ENCODE measurements around the gene ABO.
"Not testable (repeated sequence)": the region's sequence is repeated elsewhere in the genome, so short reads cannot be mapped to it uniquely, and the experiment has no call there.

The ABO gene

DNA sequence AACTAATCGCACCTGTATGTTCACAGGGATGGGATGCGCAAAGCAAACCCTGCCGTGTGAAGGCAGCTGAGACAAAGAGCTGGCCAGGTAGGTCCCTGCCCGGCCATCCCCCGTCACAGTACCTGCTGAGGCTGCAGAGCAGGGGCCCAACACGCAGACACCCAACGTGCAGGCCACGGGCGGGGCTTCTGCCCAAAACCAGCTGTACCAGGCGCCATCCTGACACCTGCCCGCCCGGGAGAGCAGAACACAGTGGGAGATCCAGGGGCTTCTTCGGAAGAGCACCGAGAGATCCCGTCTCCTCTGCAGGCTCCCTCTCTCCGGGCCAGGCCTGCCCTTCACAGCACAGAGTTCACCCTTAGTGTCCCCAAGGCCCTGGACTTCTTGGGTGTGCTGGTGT lies 28.4 kb downstream of the ABO start:
- H3K27ac ChIP-seq, result no peak overlapping the region
- no peak overlapping the region for H3K9ac ChIP-seq
- H4K20me1 ChIP-seq, result no peaks in the 10 kb centered on the region; a peak in 1 of 22 replicates
- H3K4me2 ChIP-seq, result no peak overlapping the region
- H3K27me3 ChIP-seq, result no peaks in the 10 kb centered on the region
- no peaks in the 10 kb centered on the region for H3K36me3 ChIP-seq
- no peak overlapping the region for H3K4me3 ChIP-seq
- H3K9me3 ChIP-seq (replicated peaks in 1 of 11), result no peaks in the 10 kb centered on the region
- peaks cover 0 to under 1% (median 0%) of the 10 kb centered on the region in 10 experiments; a peak in 3 of 20 replicates for H3K4me1 ChIP-seq
- TF ChIP-seq Cebpa-rat (IDR thresholded peaks at IDR 0.05), result no peak

DNA sequence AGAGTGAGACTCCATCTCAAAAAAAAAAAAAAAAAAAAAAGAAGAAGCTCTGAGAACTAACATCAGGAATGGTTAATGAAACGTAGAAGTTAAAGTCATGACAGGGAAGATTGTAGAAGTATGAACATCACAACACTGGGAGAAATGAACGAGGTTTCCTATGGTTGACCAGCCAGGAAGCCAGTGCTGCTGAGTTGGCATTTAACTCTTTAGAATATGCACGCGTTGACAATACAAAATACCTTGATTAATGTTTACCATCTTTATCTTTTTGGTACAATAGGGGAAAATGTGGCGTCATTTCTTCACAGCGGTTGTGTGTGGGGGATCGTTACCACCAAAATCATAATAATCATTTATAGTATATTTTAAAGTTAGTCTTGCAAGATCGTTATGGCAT lies 32.0 kb downstream of the ABO start:
- Histone ChIP-seq H3K27ac (no peak overlapping the region), H3K36me3 (no peaks in the 10 kb centered on the region), H3K27me3 (no peaks in the 10 kb centered on the region), H3K9me3 (replicated peaks in 1 of 11) (no peaks in the 10 kb centered on the region), H4K20me1 (no peaks in the 10 kb centered on the region; a peak in 1 of 22 replicates), H3K4me3 (no peak overlapping the region), H3K9ac (no peak overlapping the region), H3K4me1 (peaks cover 8 to 18% (median 14%) of the 10 kb centered on the region in 10 experiments; a peak in 18 of 20 replicates), H3K4me2 (no peak overlapping the region)
- TF ChIP-seq Cebpa-rat (IDR thresholded peaks at IDR 0.05), result no peak

DNA sequence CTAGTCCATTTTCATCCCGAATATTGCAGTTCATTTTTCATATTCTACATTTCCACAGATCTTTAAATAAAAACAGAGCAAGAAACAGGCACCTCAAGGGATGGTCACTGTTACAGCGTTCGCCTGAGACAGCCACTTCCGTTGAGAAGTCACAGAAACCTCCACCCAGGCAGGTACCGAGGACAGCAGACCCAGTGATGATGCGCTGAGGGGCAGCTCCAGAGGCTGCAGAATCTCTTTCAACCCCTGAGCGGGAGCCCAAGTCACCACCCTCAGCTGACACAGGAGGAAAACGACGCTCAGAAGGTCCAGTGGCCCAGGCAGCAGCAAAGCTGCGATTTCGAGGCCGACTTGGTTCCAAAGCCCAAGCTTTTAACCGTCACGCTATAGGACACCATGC lies 32.8 kb downstream of the ABO start:
- TF ChIP-seq Cebpa-rat (IDR thresholded peaks at IDR 0.05), result no peak
- Histone ChIP-seq H3K4me3 (no peak overlapping the region), H3K4me2 (no peak overlapping the region), H3K27me3 (no peaks in the 10 kb centered on the region), H3K4me1 (peaks cover 8 to 25% (median 22%) of the 10 kb centered on the region in 10 experiments; a peak in 18 of 20 replicates), H3K9me3 (replicated peaks in 1 of 11) (no peaks in the 10 kb centered on the region), H3K36me3 (no peaks in the 10 kb centered on the region), H3K9ac (no peak overlapping the region), H3K27ac (no peak overlapping the region), H4K20me1 (no peaks in the 10 kb centered on the region; a peak in 1 of 22 replicates)

DNA sequence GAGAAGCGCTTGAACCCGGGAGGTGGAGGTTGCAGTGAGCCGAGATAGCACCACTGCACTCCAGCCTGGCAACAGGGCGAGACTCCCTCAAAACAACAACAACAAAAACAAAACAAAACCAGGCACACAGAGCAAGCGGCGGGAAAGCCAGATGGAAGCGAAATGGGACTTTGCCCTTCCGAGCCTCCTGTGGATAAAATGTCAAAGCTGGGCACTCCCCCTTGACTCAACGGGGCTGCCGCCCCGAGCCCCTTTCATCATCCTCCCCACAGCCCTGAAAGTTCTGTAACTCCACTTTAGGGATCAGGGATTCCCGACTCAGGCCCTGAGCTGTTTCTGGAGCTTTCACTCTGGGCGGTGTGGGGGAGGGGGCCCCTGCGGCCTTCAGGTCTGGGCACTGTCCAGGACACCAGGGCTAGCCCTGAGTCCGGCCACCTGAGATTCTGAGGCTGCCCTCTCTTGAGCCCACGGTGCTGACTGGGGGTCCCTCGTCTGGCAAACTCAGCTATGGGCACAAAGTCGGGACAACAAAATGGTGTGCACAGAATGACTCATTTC lies 35.4 kb downstream of the ABO start:
- TF ChIP-seq Cebpa-rat (IDR thresholded peaks at IDR 0.05), result no peak
- Histone ChIP-seq H3K27ac (no peak overlapping the region; a peak in 1 of 22 replicates), H3K4me3 (no peak overlapping the region; a peak in 1 of 20 replicates), H4K20me1 (no peaks in the 10 kb centered on the region), H3K9ac (no peak overlapping the region), H3K4me2 (peak overlapping the region in 10 of 11 experiments; percentile 50 to 79 (median 68); a peak in 14 of 22 replicates), H3K36me3 (no peaks in the 10 kb centered on the region), H3K9me3 (replicated peaks in 1 of 11) (no peaks in the 10 kb centered on the region), H3K27me3 (no peaks in the 10 kb centered on the region), H3K4me1 (peaks cover 8 to 46% (median 39%) of the 10 kb centered on the region in 10 experiments; a peak in 18 of 20 replicates)

DNA sequence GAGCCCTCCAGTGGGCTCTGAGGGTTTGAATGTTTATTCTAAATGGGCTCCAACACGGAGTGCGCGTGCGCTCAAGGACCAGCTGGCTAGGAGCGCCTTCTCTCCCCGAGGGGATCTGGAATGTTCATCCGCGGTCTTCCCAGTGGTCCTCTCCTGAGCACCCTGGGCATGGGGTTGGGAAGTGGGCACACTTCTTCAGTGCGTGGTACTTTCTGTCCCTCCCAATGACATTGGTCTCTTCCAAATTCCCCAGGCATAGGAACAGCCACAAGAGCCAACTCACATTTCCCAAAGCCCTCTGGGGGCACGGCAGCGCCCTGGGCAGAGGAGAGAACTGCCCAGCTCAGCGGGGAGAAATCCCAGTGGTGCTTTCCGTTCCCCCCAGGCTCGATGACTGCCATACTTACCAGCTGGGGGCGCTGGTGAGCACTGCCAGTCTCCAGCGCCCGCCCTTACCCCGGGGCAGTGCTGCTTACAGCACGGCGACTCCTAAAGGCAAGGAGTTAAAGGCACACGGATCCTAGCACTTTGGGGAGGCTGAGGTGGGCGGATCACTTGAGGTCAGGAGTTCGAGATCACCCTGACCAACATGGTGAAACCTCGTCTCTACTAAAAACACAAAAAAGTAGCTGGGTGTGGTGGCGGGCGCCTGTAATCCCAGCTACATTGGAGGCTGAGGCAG lies 36.0 kb downstream of the ABO start:
- no peaks in the 10 kb centered on the region for H3K9me3 ChIP-seq (replicated peaks in 1 of 11)
- no peaks in the 10 kb centered on the region for H3K27me3 ChIP-seq
- no peaks in the 10 kb centered on the region for H4K20me1 ChIP-seq
- no peak for TF ChIP-seq Cebpa-rat (IDR thresholded peaks at IDR 0.05)
- peaks cover 8 to 51% (median 40%) of the 10 kb centered on the region in 10 experiments; a peak in 18 of 20 replicates for H3K4me1 ChIP-seq
- peak overlapping the region in 3 of 11 experiments; percentile 19 to 46 (median 36); a peak in 3 of 22 replicates for H3K9ac ChIP-seq
- H3K4me3 ChIP-seq, result peak overlapping the region in 6 of 10 experiments; percentile 11 to 48 (median 34); a peak in 8 of 20 replicates
- peak overlapping the region; percentile 50 to 79 (median 68) for H3K4me2 ChIP-seq
- peak overlapping the region in 1 of 11 experiments; percentile 33; a peak in 2 of 22 replicates for H3K27ac ChIP-seq
- H3K36me3 ChIP-seq, result no peaks in the 10 kb centered on the region

DNA sequence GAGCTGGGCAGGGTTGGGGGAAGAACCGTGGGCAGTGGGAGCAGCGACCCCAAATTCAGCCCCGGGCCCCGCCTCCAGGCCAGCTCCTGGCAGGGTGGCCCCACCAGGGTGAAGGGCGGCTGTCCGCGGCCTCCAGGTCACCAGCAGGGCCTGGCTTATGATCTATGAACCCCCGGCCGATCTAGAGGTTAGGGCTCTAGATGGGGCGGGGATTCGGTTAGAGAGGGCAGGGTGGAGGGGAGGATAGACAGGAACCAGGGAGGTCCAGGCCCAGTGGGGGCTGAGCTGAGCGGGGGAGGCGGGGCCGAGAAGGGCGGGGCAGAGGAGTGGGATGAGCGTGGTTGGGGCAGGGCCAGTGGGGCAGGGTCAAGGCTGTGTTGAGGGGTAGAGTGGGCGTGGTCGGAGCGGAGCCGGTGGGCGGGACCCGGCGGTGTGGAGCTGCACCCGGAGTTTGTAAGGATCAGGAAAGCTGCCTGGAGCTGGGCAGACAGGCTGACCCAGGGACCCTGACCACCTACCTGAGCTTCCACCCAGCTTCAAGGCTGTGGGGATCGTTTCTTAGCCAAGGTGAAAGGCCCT lies 36.6 kb downstream of the ABO start:
- no peaks in the 10 kb centered on the region for H4K20me1 ChIP-seq
- H3K4me1 ChIP-seq, result peaks cover 8 to 52% (median 41%) of the 10 kb centered on the region in 10 experiments; a peak in 18 of 20 replicates
- no peaks in the 10 kb centered on the region for H3K36me3 ChIP-seq
- no peak for TF ChIP-seq Cebpa-rat (IDR thresholded peaks at IDR 0.05)
- H3K27ac ChIP-seq, result peak overlapping the region in 1 of 11 experiments; percentile 52; a peak in 3 of 22 replicates
- H3K9ac ChIP-seq, result peak overlapping the region in 3 of 11 experiments; percentile 19 to 46 (median 36); a peak in 2 of 22 replicates
- peak overlapping the region; percentile 50 to 79 (median 68) for H3K4me2 ChIP-seq
- no peaks in the 10 kb centered on the region for H3K9me3 ChIP-seq (replicated peaks in 1 of 11)
- H3K4me3 ChIP-seq, result peak overlapping the region in 6 of 10 experiments; percentile 11 to 48 (median 34); a peak in 8 of 20 replicates
- no peaks in the 10 kb centered on the region for H3K27me3 ChIP-seq

DNA sequence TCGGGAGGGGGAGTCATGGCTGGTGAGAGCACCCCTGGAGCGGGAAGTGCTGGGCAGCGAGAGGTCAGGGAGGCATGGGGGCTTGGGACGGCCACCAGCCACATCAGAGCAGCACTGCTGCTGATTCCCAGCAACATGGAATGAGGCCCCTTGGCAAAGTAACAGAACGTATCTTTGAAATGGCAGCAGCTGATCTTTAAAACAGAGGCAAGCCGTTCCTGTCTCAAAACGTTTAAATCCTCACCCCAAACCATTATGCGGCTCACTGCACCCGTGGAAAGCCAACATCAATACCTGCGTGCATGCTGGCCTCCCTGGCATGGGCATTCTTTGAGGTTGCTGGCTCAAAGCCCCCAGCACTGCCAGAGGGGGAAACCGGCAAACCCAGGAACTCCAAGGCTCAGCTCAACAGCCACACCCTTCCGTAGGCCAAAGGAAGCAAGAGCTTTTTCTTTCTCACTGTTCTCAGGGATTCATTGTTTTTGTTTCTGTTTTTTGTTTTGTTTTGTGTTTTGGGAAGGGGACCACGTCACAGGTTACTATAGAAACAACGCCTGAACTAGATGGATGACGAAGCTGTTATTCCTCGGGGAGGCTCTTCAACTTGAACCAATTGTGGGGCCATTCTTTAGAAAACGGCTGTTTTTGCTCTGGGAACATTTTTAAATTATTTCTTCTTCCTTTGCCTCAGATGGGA lies 37.8 kb downstream of the ABO start:
- no peaks in the 10 kb centered on the region for H3K27me3 ChIP-seq
- H3K4me1 ChIP-seq, result peaks cover 8 to 52% (median 41%) of the 10 kb centered on the region in 10 experiments; a peak in 18 of 20 replicates
- H3K9ac ChIP-seq, result no peak overlapping the region; a peak in 1 of 22 replicates
- H3K4me2 ChIP-seq, result peak overlapping the region; percentile 4 to 79 (median 68); a peak in 20 of 22 replicates
- no peaks in the 10 kb centered on the region for H3K9me3 ChIP-seq (replicated peaks in 1 of 11)
- no peak overlapping the region for H3K4me3 ChIP-seq
- H3K36me3 ChIP-seq, result no peaks in the 10 kb centered on the region
- peak overlapping the region in 5 of 11 experiments; percentile 12 to 52 (median 44); a peak in 4 of 22 replicates for H3K27ac ChIP-seq
- H4K20me1 ChIP-seq, result no peaks in the 10 kb centered on the region
- TF ChIP-seq Cebpa-rat (IDR thresholded peaks at IDR 0.05), result no peak

DNA sequence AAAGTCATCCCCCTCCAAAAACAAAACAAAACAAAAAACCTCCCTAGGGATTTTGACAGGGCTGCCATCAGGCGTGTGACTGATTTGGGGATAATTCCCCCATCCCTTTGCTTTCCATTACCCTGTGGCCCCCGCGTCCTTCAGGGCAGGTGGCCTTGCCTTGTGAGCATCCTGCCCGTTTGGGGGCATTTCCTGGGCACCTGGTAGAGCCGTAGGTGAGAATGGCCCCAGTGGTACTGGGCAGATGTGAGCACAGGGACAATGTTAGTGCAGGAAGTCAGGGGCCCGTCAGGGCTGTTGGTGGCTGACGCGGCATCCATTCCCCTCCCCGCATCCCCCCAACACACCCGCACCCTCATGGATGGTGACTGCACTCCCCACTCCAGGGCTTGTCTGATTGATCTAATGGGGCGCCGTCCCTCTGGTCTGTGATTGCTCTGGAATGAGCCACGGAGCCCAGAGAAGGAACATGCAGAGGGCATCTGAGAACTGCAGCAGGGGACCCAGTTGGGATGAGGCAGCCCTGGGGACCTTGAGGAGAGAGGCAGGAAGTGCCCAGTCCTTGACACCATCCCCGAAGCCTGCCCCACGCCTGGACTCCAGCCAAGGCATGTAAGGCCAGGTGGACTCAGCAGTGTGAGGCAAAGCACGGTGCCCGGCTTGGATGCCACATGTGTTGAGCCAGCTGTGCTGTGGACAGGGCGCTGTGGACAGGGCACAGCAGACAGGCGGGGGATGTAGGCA lies 38.5 kb downstream of the ABO start:
- H3K27ac ChIP-seq, result peak overlapping the region in 4 of 11 experiments; percentile 12 to 52 (median 48); a peak in 3 of 22 replicates
- not testable (repeated sequence) for H3K27me3 ChIP-seq; H3K36me3 ChIP-seq; H3K9me3 ChIP-seq (replicated peaks in 1 of 11); H3K4me3 ChIP-seq; H3K9ac ChIP-seq; H4K20me1 ChIP-seq
- peak overlapping the region in 10 of 11 experiments; percentile 22 to 79 (median 68); a peak in 17 of 22 replicates for H3K4me2 ChIP-seq
- peaks cover 8 to 52% (median 41%) of the 10 kb centered on the region in 10 experiments; a peak in 18 of 20 replicates for H3K4me1 ChIP-seq
